Measurements from ENCODE around the gene FAM111B.
"Not testable (repeated sequence)": the region's sequence is repeated elsewhere in the genome, so short reads cannot be mapped to it uniquely, and the experiment has no call there.

FAM111B gene

GRCh38 chr11:59112494-59112893 is 5.5 kb downstream of the FAM111B start:
- FAIRE-seq: no peak
- DNase-seq (ENCODE audit: insufficient read length, low spot score): no peak
- no peak for TF ChIP-seq POLR2A (IDR thresholded peaks at IDR 0.05; ENCODE audit: low read depth, low read length)
- no peak for TF ChIP-seq TAF1 (IDR thresholded peaks at IDR 0.05; ENCODE audit: low read depth, low read length)
- TF ChIP-seq SPI1 (IDR thresholded peaks at IDR 0.05; ENCODE audit: low read depth, low read length): no peak
- no peak for TF ChIP-seq POU2F2 (IDR thresholded peaks at IDR 0.05; ENCODE audit: low read depth, low read length)
- no peak for TF ChIP-seq POLR2AphosphoS5 (IDR thresholded peaks at IDR 0.05; ENCODE audit: low read depth, low read length)
- TF ChIP-seq PAX5 (IDR thresholded peaks at IDR 0.05; ENCODE audit: insufficient read depth, low read length, severe bottlenecking): no peak

GRCh38 chr11:59114344-59114743 is 7.3 kb downstream of the FAM111B start:
- TF ChIP-seq TAF1 (IDR thresholded peaks at IDR 0.05; ENCODE audit: low read depth, low read length) (no peak), PAX5 (IDR thresholded peaks at IDR 0.05; ENCODE audit: insufficient read depth, low read length, severe bottlenecking) (no peak), POLR2A (IDR thresholded peaks at IDR 0.05; ENCODE audit: low read depth, low read length) (peak; percentile 23; the same call in 1 of the 2 replicates), POLR2AphosphoS5 (IDR thresholded peaks at IDR 0.05; ENCODE audit: low read depth, low read length) (0 out of 2 replicates have a peak, but pooled peaks have one; percentile 21), SPI1 (IDR thresholded peaks at IDR 0.05; ENCODE audit: low read depth, low read length) (no peak), POU2F2 (IDR thresholded peaks at IDR 0.05; ENCODE audit: low read depth, low read length) (no peak)
- FAIRE-seq: no peak
- no peak for DNase-seq (ENCODE audit: insufficient read length, low spot score)

- FAIRE-seq: no peak
- no peak for DNase-seq (ENCODE audit: insufficient read length, low spot score)
- no peak for TF ChIP-seq POLR2AphosphoS5 (IDR thresholded peaks at IDR 0.05; ENCODE audit: low read depth, low read length)
- no peak for TF ChIP-seq TAF1 (IDR thresholded peaks at IDR 0.05; ENCODE audit: low read depth, low read length)
- no peak for TF ChIP-seq PAX5 (IDR thresholded peaks at IDR 0.05; ENCODE audit: insufficient read depth, low read length, severe bottlenecking)
Observed at GRCh38 chr11:59115553-59115952, 8.5 kb downstream of the FAM111B start.

GRCh38 chr11:59117774-59118173 is 10.7 kb downstream of the FAM111B start:
- TF ChIP-seq POLR2A (IDR thresholded peaks at IDR 0.05; ENCODE audit: low read depth, low read length) (no peak), POU2F2 (IDR thresholded peaks at IDR 0.05; ENCODE audit: low read depth, low read length) (no peak)
- FAIRE-seq (no peak), DNase-seq (ENCODE audit: insufficient read length, low spot score) (no peak)

- DNase-seq (ENCODE audit: insufficient read length, low spot score): no peak
- FAIRE-seq: no peak
- no peak for TF ChIP-seq POLR2A (IDR thresholded peaks at IDR 0.05; ENCODE audit: low read depth, low read length)
Observed at GRCh38 chr11:59119826-59120225, 12.8 kb downstream of the FAM111B start.

- FAIRE-seq (peak; percentile 88), DNase-seq (ENCODE audit: insufficient read length, low spot score) (peak; percentile 65)
- 0 out of 2 replicates have a peak, but pooled peaks have one; percentile 55 for TF ChIP-seq POU2F2 (IDR thresholded peaks at IDR 0.05; ENCODE audit: low read depth, low read length)
- TF ChIP-seq POLR2AphosphoS5 (IDR thresholded peaks at IDR 0.05; ENCODE audit: low read depth, low read length): no peak
Observed at GRCh38 chr11:59135648-59136461, 28.8 kb downstream of the FAM111B start.

GRCh38 chr11:59136551-59136950 is 29.5 kb downstream of the FAM111B start:
- FAIRE-seq; DNase-seq (ENCODE audit: insufficient read length, low spot score): not testable (repeated sequence)

GRCh38 chr11:59137190-59137589 is 30.2 kb downstream of the FAM111B start:
- no peak for TF ChIP-seq POU2F2 (IDR thresholded peaks at IDR 0.05; ENCODE audit: low read depth, low read length)
- TF ChIP-seq POLR2A (IDR thresholded peaks at IDR 0.05; ENCODE audit: low read depth, low read length): no peak
- TF ChIP-seq SPI1 (IDR thresholded peaks at IDR 0.05; ENCODE audit: low read depth, low read length): no peak
- TF ChIP-seq POLR2AphosphoS5 (IDR thresholded peaks at IDR 0.05; ENCODE audit: low read depth, low read length): no peak
- no peak for TF ChIP-seq PAX5 (IDR thresholded peaks at IDR 0.05; ENCODE audit: insufficient read depth, low read length, severe bottlenecking)
- TF ChIP-seq TAF1 (IDR thresholded peaks at IDR 0.05; ENCODE audit: low read depth, low read length): no peak
- FAIRE-seq (no peak), DNase-seq (ENCODE audit: insufficient read length, low spot score) (no peak)

- no peak for DNase-seq (ENCODE audit: insufficient read length, low spot score)
- FAIRE-seq: no peak
- no peak for TF ChIP-seq SPI1 (IDR thresholded peaks at IDR 0.05; ENCODE audit: low read depth, low read length)
- no peak for TF ChIP-seq PAX5 (IDR thresholded peaks at IDR 0.05; ENCODE audit: insufficient read depth, low read length, severe bottlenecking)
- TF ChIP-seq POLR2AphosphoS5 (IDR thresholded peaks at IDR 0.05; ENCODE audit: low read depth, low read length): no peak
- no peak for TF ChIP-seq TAF1 (IDR thresholded peaks at IDR 0.05; ENCODE audit: low read depth, low read length)
- no peak for TF ChIP-seq POLR2A (IDR thresholded peaks at IDR 0.05; ENCODE audit: low read depth, low read length)
- TF ChIP-seq POU2F2 (IDR thresholded peaks at IDR 0.05; ENCODE audit: low read depth, low read length): no peak
Observed at GRCh38 chr11:59138643-59139042, 31.6 kb downstream of the FAM111B start.

- TF ChIP-seq POLR2A (IDR thresholded peaks at IDR 0.05; ENCODE audit: low read depth, low read length) (no peak), SPI1 (IDR thresholded peaks at IDR 0.05; ENCODE audit: low read depth, low read length) (no peak), TAF1 (IDR thresholded peaks at IDR 0.05; ENCODE audit: low read depth, low read length) (no peak), POLR2AphosphoS5 (IDR thresholded peaks at IDR 0.05; ENCODE audit: low read depth, low read length) (no peak), POU2F2 (IDR thresholded peaks at IDR 0.05; ENCODE audit: low read depth, low read length) (no peak), PAX5 (IDR thresholded peaks at IDR 0.05; ENCODE audit: insufficient read depth, low read length, severe bottlenecking) (no peak)
- DNase-seq (ENCODE audit: insufficient read length, low spot score) (no peak), FAIRE-seq (no peak)
Observed at GRCh38 chr11:59141191-59141590, 34.2 kb downstream of the FAM111B start.

Measured in GM12891 (cell line).